Calu3 (cell line): ENCODE measurements around the gene ARMC9. TPM values are rescaled to one million over a fixed set of nuclear protein-coding genes. Genes with fewer than 3 reads are reported as not detected.

ENCODE experiments used
- BruUV-seq: library from RNA; stranded (reverse); fragments of 400-500 nt; replicated peaks from 2 replicates; lab custom pipeline; 2021; lab: Mats Ljungman, UMichigan
- CTCF ChIA-PET: fragments of 300-600 bp; sonication (Branson Sonifier 250); formaldehyde crosslinking; loops from one replicate; lab custom pipeline; 2022; ENCODE audit warnings: antibody characterized with exemption; lab: Charles Lee
- DNase-seq: peaks from one replicate; pipeline ENCODE4 v3.0.0; 2022
- H3K27ac Mint-ChIP-seq: one replicate; pipeline ENCODE4 v1.8.0; 2022; ENCODE audit warnings: mixed read lengths; ENCODE audit not compliant: unreplicated experiment
- H3K27me3 Mint-ChIP-seq: one replicate; pipeline ENCODE4 v1.8.0; 2022; ENCODE audit warnings: mixed read lengths; ENCODE audit not compliant: unreplicated experiment
- H3K36me3 Mint-ChIP-seq: one replicate; pipeline ENCODE4 v1.8.0; 2022; ENCODE audit warnings: mild to moderate bottlenecking, moderate library complexity, mixed read lengths; ENCODE audit not compliant: insufficient read depth, unreplicated experiment
- H3K4me1 Mint-ChIP-seq: one replicate; pipeline ENCODE4 v1.8.0; 2022; ENCODE audit warnings: mild to moderate bottlenecking, low read depth, mixed read lengths; ENCODE audit not compliant: unreplicated experiment
- H3K4me3 Mint-ChIP-seq: one replicate; pipeline ENCODE4 v1.8.0; 2022; ENCODE audit warnings: mild to moderate bottlenecking, low read depth, moderate library complexity, mixed read lengths; ENCODE audit not compliant: unreplicated experiment
- H3K9me3 Mint-ChIP-seq: one replicate; pipeline ENCODE4 v1.8.0; 2022; ENCODE audit warnings: low read depth, mixed read lengths; ENCODE audit not compliant: unreplicated experiment
- CTCF ChIP-seq: fragments of 200-600 bp; IDR thresholded peaks from one replicate; pipeline ENCODE4 v1.8.0; 2022; ENCODE audit warnings: antibody characterized with exemption; ENCODE audit not compliant: unreplicated experiment
- intact Hi-C: fragments of 100-400 bp; cut with micrococcal nuclease; formaldehyde crosslinking; loops from one replicate; pipeline ENCODE4 v1.10.0; 2022; ENCODE audit not compliant: unreplicated experiment
- total RNA-seq: library from RNA; stranded (reverse); gene quantifications from 2 replicates; pipeline ENCODE4 v1.2.3, GENCODE V29; 2022

ARMC9 gene
- total RNA-seq, 1 experiment from 2014 or later: 13.6 TPM

GRCh38 chr2:231294571-231295362, 96.3 kb downstream of the ARMC9 start:
- no peaks in the 10 kb centered on the region for H3K36me3 Mint-ChIP-seq
- peaks cover 3% of the 10 kb centered on the region for H3K4me1 Mint-ChIP-seq
- no peaks in the 10 kb centered on the region for H3K27me3 Mint-ChIP-seq
- H3K27ac Mint-ChIP-seq: no peak overlapping the region
- no peak for TF ChIP-seq CTCF
- BruUV-seq: no TSS peak
- no peak for DNase-seq
- intact Hi-C loops: loop anchor here (5.0 kb wide), 1 partner anchor 67 kb away; no protein-coding TSS in a partner anchor
- no peak overlapping the region for H3K4me3 Mint-ChIP-seq
- H3K9me3 Mint-ChIP-seq: no peaks in the 10 kb centered on the region
- CTCF ChIA-PET: no interaction called here

- intact Hi-C loops: loop anchor here (5.0 kb wide), 1 partner anchor 68 kb away; no protein-coding TSS in a partner anchor
Observed at GRCh38 chr2:231295363-231295655, 96.9 kb downstream of the ARMC9 start.

GRCh38 chr2:231296401-231296974, 98.1 kb downstream of the ARMC9 start:
- BruUV-seq: no TSS peak

More at GRCh38 chr2:231295363-231295655, 96.9 kb downstream of the ARMC9 start:
- H3K36me3 Mint-ChIP-seq: no peaks in the 10 kb centered on the region
- CTCF ChIA-PET: no interaction called here
- no peak overlapping the region for H3K27ac Mint-ChIP-seq
- TF ChIP-seq CTCF: no peak
- no TSS peak for BruUV-seq
- H3K9me3 Mint-ChIP-seq: no peaks in the 10 kb centered on the region
- DNase-seq: no peak
- no peaks in the 10 kb centered on the region for H3K27me3 Mint-ChIP-seq
- no peak overlapping the region for H3K4me3 Mint-ChIP-seq
- peaks cover 8% of the 10 kb centered on the region for H3K4me1 Mint-ChIP-seq

More at GRCh38 chr2:231296401-231296974, 98.1 kb downstream of the ARMC9 start:
- Mint-ChIP-seq H3K4me1 (peaks cover 13% of the 10 kb centered on the region), H3K27ac (no peak overlapping the region), H3K4me3 (no peak overlapping the region), H3K27me3 (no peaks in the 10 kb centered on the region), H3K9me3 (no peaks in the 10 kb centered on the region), H3K36me3 (no peaks in the 10 kb centered on the region)
- TF ChIP-seq CTCF: no peak
- intact Hi-C loops: loop anchor here (2.0 to 5.0 kb wide), 3 partner anchors 69 to 116 kb away; no protein-coding TSS in a partner anchor
- CTCF ChIA-PET: interaction anchor here (1.0 to 1.6 kb wide), 5 partner anchors 92 to 155 kb away, joined by 3 to 20 read pairs (median 6); no protein-coding TSS in a partner anchor
- no peak for DNase-seq
